ENCODE results near the gene RPS6KA2.

DNA sequence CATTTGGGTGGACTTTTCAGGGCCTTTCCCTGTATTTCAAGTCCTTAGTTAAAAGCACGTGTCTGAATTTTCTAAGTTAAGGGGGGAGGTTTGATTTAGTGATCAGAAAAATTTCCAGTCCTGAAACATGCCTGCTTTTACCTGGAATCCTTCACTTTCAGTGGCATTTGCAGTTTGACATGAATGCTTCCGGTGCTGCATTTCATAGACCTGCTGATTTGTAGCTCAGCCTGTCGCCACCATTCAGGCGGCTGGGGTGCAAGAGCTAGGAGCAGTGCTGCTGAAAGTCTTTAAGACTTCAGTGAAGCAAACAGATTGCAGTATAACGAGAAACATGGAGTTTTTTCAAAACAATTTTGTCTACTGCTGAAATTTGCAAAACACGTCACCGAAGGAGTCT is 14.0 kb downstream of the RPS6KA2 start:
- TF ChIP-seq EZH2 (IDR thresholded peaks at IDR 0.05; ENCODE audit: borderline replicate concordance, insufficient read depth, low read depth, low read length, poor library complexity, severe bottlenecking) (no peak), CTCF (IDR thresholded peaks at IDR 0.05) (no peak)

Data from B cell (primary cell).